GM04503 (cell line): ENCODE measurements around the gene DGCR2.
"Not testable (repeated sequence)": the region's sequence is repeated elsewhere in the genome, so short reads cannot be mapped to it uniquely, and the experiment has no call there.

ENCODE experiments used
- DNase-seq: peaks from one replicate; pipeline ENCODE4 v3.0.0-alpha.2; 2012; ENCODE audit warnings: low read depth

The DGCR2 gene

GRCh38 chr22:19030226-19030888 is 91.9 kb downstream of the DGCR2 start:
- not testable (repeated sequence) for DNase-seq

GRCh38 chr22:19029113-19030103 is 92.8 kb downstream of the DGCR2 start:
- not testable (repeated sequence) for DNase-seq

- DNase-seq: not testable (repeated sequence)
These were observed 94.2 kb downstream of the DGCR2 start for GRCh38 chr22:19028060-19028455.

GRCh38 chr22:19027371-19028059 is 94.7 kb downstream of the DGCR2 start:
- DNase-seq: not testable (repeated sequence)

GRCh38 chr22:19026080-19026479 is 96.1 kb downstream of the DGCR2 start:
- DNase-seq: not testable (repeated sequence)

GRCh38 chr22:19024956-19025489 is 97.2 kb downstream of the DGCR2 start:
- DNase-seq: not testable (repeated sequence)

- DNase-seq: not testable (repeated sequence)
These were observed 98.3 kb downstream of the DGCR2 start for GRCh38 chr22:19023931-19024330.

GRCh38 chr22:19022755-19023154 is 99.5 kb downstream of the DGCR2 start:
- no peak for DNase-seq

GRCh38 chr22:19019679-19020032 is 102.6 kb downstream of the DGCR2 start:
- no peak for DNase-seq

- no peak for DNase-seq
These were observed 103.1 kb downstream of the DGCR2 start for GRCh38 chr22:19019029-19019678.

- DNase-seq: no peak
These were observed 104.0 kb downstream of the DGCR2 start for GRCh38 chr22:19018256-19018655.

GRCh38 chr22:19016081-19016766 is 106.0 kb downstream of the DGCR2 start:
- DNase-seq: no peak

- no peak for DNase-seq
These were observed 107.3 kb downstream of the DGCR2 start for GRCh38 chr22:19014886-19015285.

GRCh38 chr22:19013881-19014598 is 108.2 kb downstream of the DGCR2 start:
- not testable (repeated sequence) for DNase-seq

- DNase-seq: not testable (repeated sequence)
These were observed 108.8 kb downstream of the DGCR2 start for GRCh38 chr22:19013411-19013810.

- DNase-seq: no peak
These were observed 109.8 kb downstream of the DGCR2 start for GRCh38 chr22:19012308-19012986.

- DNase-seq: not testable (repeated sequence)
These were observed 110.6 kb downstream of the DGCR2 start for GRCh38 chr22:19011611-19012010.

GRCh38 chr22:19011075-19011474 is 111.1 kb downstream of the DGCR2 start:
- DNase-seq: no peak

GRCh38 chr22:19005905-19006304 is 116.3 kb downstream of the DGCR2 start:
- no peak for DNase-seq

- DNase-seq: no peak
These were observed 117.7 kb downstream of the DGCR2 start for GRCh38 chr22:19004471-19004870.
